ENCODE measurements around the gene CHMP6. TPM values are rescaled to one million over a fixed set of nuclear protein-coding genes. Genes with fewer than 3 reads are reported as not detected.
A peak's percentile ranks its signal among the peaks of the same experiment; 100 is the strongest.

The CHMP6 gene
- total and polyA plus RNA-seq, 7 experiments from 2014 or later: 26.4 to 55.4 (median 46.2) TPM

DNA sequence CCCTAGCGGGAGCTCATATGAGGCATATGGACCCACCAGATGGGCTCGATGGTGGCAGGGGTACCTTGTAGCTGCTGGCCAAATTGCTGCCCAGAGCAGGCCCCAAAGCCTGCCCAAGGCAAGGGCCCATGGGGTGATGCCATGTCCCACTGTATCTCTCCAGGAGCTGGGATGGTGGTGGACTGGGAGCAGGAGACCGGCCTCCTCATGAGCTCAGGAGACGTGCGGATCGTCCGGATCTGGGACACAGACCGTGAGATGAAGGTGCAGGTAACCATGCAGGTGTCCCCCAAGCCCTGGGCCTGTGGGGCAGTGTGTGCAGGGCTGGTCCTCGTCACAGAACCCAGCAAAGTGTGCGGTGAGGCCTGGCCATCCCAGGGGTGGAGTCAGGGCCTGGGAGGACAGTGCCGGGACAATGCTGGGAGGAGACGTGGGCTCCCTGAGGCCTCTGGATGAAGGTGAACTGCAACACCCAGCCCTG is 34.1 kb upstream of the CHMP6 start:
- Histone ChIP-seq H3K9me3 (ENCODE audit: control insufficient read depth in 2 of 3, low read length in 3 of 3) (no peaks in the 10 kb centered on the region), H3K4me3 (ENCODE audit: low read length) (no peak overlapping the region), H3K27me3 (ENCODE audit: control insufficient read depth in 2 of 2, insufficient read depth in 2 of 2, low read length in 2 of 2) (no peaks in the 10 kb centered on the region), H3K4me1 (ENCODE audit: control insufficient read depth in 2 of 2, insufficient read depth in 2 of 2, low read length in 2 of 2) (no peaks in the 10 kb centered on the region), H3K27ac (ENCODE audit: low read depth, low read length) (no peak overlapping the region), H3K36me3 (ENCODE audit: control insufficient read depth in 2 of 3, insufficient read depth in 3 of 3, low read length in 3 of 3) (peaks cover 0 to 69% (median 0%) of the 10 kb centered on the region in 3 experiments)
- Mint-ChIP-seq H3K36me3 (peaks cover 0 to 21% (median 6%) of the 10 kb centered on the region in 5 donors), H3K9me3 (no peaks in the 10 kb centered on the region), H3K27ac (no peak overlapping the region), H3K4me1 (no peaks in the 10 kb centered on the region), H3K27me3 (no peaks in the 10 kb centered on the region), H3K4me3 (no peak overlapping the region)
- CTCF ChIA-PET: no interaction called here
- DNase-seq (no peak), ATAC-seq (no peak)
- POLR2A ChIA-PET: interaction anchor here (0.6 kb wide), 1 partner anchor 29 kb away, joined by 3 read pairs; no protein-coding TSS in a partner anchor
- intact Hi-C loops (cut with micrococcal nuclease): no loop called here

DNA sequence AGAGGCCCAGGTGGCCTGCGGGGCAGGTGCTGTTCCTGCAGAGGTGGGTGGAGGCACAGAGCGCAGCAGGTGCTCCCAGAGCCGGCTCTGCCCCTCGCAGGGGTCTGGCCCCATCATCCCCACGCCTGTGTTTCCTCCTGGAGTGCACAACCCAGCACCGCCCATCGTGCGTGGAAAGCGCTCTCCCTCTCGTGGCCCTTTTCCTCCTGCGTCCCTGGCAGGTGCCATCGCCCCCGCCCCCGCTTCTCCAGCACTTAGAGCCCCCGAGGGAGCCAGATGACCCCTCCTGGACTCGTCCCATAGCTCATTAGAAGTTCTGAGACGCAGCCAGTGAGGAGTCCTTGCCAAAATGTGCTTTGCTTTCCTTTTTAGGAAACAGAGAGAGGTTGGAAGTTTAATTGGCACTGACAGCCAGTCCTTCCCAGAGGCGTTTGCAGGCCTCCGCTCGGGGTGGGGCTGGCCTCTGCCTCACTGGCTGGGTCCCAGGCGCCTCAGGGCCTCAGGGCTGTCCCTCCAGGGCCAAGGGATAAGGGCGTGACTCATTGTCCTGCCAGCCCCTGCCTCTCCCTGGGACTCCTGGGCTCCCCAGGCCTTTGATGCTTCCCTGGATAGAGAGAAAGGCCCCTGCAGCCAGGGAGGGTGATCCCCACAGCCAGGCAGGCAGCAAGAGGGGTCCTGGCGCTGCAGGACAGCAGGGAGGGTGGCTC is 32.2 kb upstream of the CHMP6 start:
- peaks cover 0 to 24% (median 6%) of the 10 kb centered on the region in 5 donors for H3K36me3 Mint-ChIP-seq
- ChIA-PET POLR2A (no interaction called here), CTCF (no interaction called here)
- H3K27me3 Mint-ChIP-seq: no peaks in the 10 kb centered on the region
- ATAC-seq (no peak), DNase-seq (no peak)
- H3K9me3 Mint-ChIP-seq: no peaks in the 10 kb centered on the region
- no peak overlapping the region for H3K27ac Mint-ChIP-seq
- intact Hi-C loops (cut with micrococcal nuclease): no loop called here
- Histone ChIP-seq H3K4me3 (ENCODE audit: low read length) (no peak overlapping the region), H3K36me3 (ENCODE audit: control insufficient read depth in 2 of 3, insufficient read depth in 3 of 3, low read length in 3 of 3) (peaks cover 0 to 74% (median 0%) of the 10 kb centered on the region in 3 experiments), H3K9me3 (ENCODE audit: control insufficient read depth in 2 of 3, low read length in 3 of 3) (no peaks in the 10 kb centered on the region), H3K27ac (ENCODE audit: low read depth, low read length) (no peak overlapping the region), H3K4me1 (ENCODE audit: control insufficient read depth in 2 of 2, insufficient read depth in 2 of 2, low read length in 2 of 2) (no peaks in the 10 kb centered on the region), H3K27me3 (ENCODE audit: control insufficient read depth in 2 of 2, insufficient read depth in 2 of 2, low read length in 2 of 2) (no peaks in the 10 kb centered on the region)
- no peak overlapping the region for H3K4me3 Mint-ChIP-seq
- no peaks in the 10 kb centered on the region for H3K4me1 Mint-ChIP-seq

DNA sequence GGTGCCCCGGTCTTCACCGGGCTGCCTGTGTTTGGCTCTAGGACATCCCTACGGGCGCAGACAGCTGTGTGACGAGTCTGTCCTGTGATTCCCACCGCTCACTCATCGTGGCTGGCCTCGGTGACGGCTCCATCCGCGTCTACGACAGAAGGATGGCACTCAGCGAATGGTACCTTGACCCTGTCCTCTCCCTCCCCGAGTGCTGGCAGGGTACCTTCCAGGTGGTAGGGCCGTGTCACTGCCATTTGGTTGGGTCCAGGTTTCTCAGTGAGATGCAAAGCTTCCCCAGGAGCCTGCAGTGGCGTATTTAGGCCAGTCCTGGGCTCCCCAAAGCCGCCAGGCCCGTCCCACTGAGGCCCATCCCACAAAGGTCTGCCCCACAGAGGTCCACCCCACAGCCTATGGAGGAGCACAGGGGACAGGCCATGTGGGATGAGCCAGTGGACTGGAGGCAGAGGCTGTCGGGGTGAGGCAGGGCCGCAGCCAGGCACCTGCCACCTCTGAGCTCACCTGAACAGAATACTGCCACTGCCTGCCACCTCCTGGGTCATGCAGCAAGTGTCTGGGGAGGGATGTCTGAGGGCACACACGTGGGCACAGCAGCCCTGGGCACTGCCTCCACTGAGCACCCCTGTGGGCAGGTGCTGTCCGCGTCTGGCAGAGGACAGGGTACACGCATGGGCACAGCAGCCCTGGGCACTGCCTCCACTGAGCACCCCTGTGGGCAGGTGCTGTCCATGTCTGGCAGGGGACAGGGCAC is 31.4 kb upstream of the CHMP6 start:
- Mint-ChIP-seq H3K4me3 (no peak overlapping the region), H3K27ac (no peak overlapping the region), H3K36me3 (peaks cover 0 to 19% (median 1%) of the 10 kb centered on the region in 5 donors), H3K4me1 (no peaks in the 10 kb centered on the region), H3K27me3 (no peaks in the 10 kb centered on the region), H3K9me3 (no peaks in the 10 kb centered on the region)
- Histone ChIP-seq H3K4me3 (ENCODE audit: low read length) (no peak overlapping the region), H3K27me3 (ENCODE audit: control insufficient read depth in 2 of 2, insufficient read depth in 2 of 2, low read length in 2 of 2) (no peaks in the 10 kb centered on the region), H3K36me3 (ENCODE audit: control insufficient read depth in 2 of 3, insufficient read depth in 3 of 3, low read length in 3 of 3) (peaks cover 0 to 76% (median 0%) of the 10 kb centered on the region in 3 experiments), H3K4me1 (ENCODE audit: control insufficient read depth in 2 of 2, insufficient read depth in 2 of 2, low read length in 2 of 2) (no peaks in the 10 kb centered on the region), H3K9me3 (ENCODE audit: control insufficient read depth in 2 of 3, low read length in 3 of 3) (no peaks in the 10 kb centered on the region), H3K27ac (ENCODE audit: low read depth, low read length) (no peak overlapping the region)
- intact Hi-C loops (cut with micrococcal nuclease): no loop called here
- no peak for ATAC-seq
- DNase-seq: no peak
- CTCF ChIA-PET: no interaction called here
- POLR2A ChIA-PET: no interaction called here

GRCh38 chr17:80960797-80961452 is 30.7 kb upstream of the CHMP6 start:
- H3K27ac Mint-ChIP-seq: peak overlapping the region in 1 of 9 donors; percentile 25

GRCh38 chr17:80961541-80962330 is 29.9 kb upstream of the CHMP6 start:
- Mint-ChIP-seq H3K4me1 (no peaks in the 10 kb centered on the region), H3K9me3 (no peaks in the 10 kb centered on the region), H3K4me3 (no peak overlapping the region), H3K27ac (peak overlapping the region in 1 of 9 donors; percentile 9), H3K36me3 (peaks cover 0 to 21% (median 4%) of the 10 kb centered on the region in 5 donors), H3K27me3 (no peaks in the 10 kb centered on the region)
- Histone ChIP-seq H3K27ac (ENCODE audit: low read depth, low read length) (no peak overlapping the region), H3K9me3 (ENCODE audit: control insufficient read depth in 2 of 3, low read length in 3 of 3) (no peaks in the 10 kb centered on the region), H3K4me1 (ENCODE audit: control insufficient read depth in 2 of 2, insufficient read depth in 2 of 2, low read length in 2 of 2) (no peaks in the 10 kb centered on the region), H3K4me3 (ENCODE audit: low read length) (no peak overlapping the region), H3K27me3 (ENCODE audit: control insufficient read depth in 2 of 2, insufficient read depth in 2 of 2, low read length in 2 of 2) (no peaks in the 10 kb centered on the region), H3K36me3 (ENCODE audit: control insufficient read depth in 2 of 3, insufficient read depth in 3 of 3, low read length in 3 of 3) (peaks cover 0 to 64% (median 0%) of the 10 kb centered on the region in 3 experiments)
- ChIA-PET POLR2A (interaction anchor here (0.7 to 1.0 kb wide), 2 partner anchors 10 to 521 kb away, joined by 3 read pairs; no protein-coding TSS in a partner anchor), CTCF (interaction anchor here (0.5 kb wide), 1 partner anchor 25 kb away, joined by 4 read pairs; no protein-coding TSS in a partner anchor)
- ATAC-seq (no peak), DNase-seq (no peak)
- intact Hi-C loops (cut with micrococcal nuclease): no loop called here

More at GRCh38 chr17:80960797-80961452, 30.7 kb upstream of the CHMP6 start:
- DNase-seq (no peak), ATAC-seq (no peak)
- intact Hi-C loops (cut with micrococcal nuclease): no loop called here
- POLR2A ChIA-PET: interaction anchor here (0.7 to 1.0 kb wide), 2 partner anchors 10 to 520 kb away, joined by 3 read pairs; no protein-coding TSS in a partner anchor
- H3K27me3 ChIP-seq (ENCODE audit: control insufficient read depth in 2 of 2, insufficient read depth in 2 of 2, low read length in 2 of 2): no peaks in the 10 kb centered on the region
- H3K4me1 ChIP-seq (ENCODE audit: control insufficient read depth in 2 of 2, insufficient read depth in 2 of 2, low read length in 2 of 2): no peaks in the 10 kb centered on the region
- H3K4me1 Mint-ChIP-seq: no peaks in the 10 kb centered on the region
- H3K9me3 ChIP-seq (ENCODE audit: control insufficient read depth in 2 of 3, low read length in 3 of 3): no peaks in the 10 kb centered on the region
- H3K36me3 ChIP-seq (ENCODE audit: control insufficient read depth in 2 of 3, insufficient read depth in 3 of 3, low read length in 3 of 3): peaks cover 0 to 71% (median 0%) of the 10 kb centered on the region in 3 experiments
- peaks cover 0 to 21% (median 0%) of the 10 kb centered on the region in 5 donors for H3K36me3 Mint-ChIP-seq
- no peaks in the 10 kb centered on the region for H3K9me3 Mint-ChIP-seq
- H3K27me3 Mint-ChIP-seq: no peaks in the 10 kb centered on the region
- H3K4me3 ChIP-seq (ENCODE audit: low read length): no peak overlapping the region
- no peak overlapping the region for H3K4me3 Mint-ChIP-seq
- no peak overlapping the region for H3K27ac ChIP-seq (ENCODE audit: low read depth, low read length)
- CTCF ChIA-PET: no interaction called here

Data from naive thymus-derived CD4-positive, alpha-beta T cell (primary cell).